Vagina (tissue), 2 donors: ENCODE data around the gene PKM. TPM values are rescaled to one million over a fixed set of nuclear protein-coding genes. Genes with fewer than 3 reads are reported as not detected.

ENCODE experiments used
- DNase-seq, 2 donors: peaks; one replicate each; pipeline ENCODE4 v3.0.0-alpha.2; 2017; ENCODE audit errors: extremely low spot score in 2 of 2
- H3K27ac ChIP-seq: fragments of 200-600 bp; sonication (generic); one replicate; pipeline ENCODE4 v1.5.1; 2019
- H3K27me3 ChIP-seq: fragments of 200-600 bp; sonication (generic); one replicate; pipeline ENCODE4 v1.5.1; 2019
- H3K36me3 ChIP-seq, 2 donors: fragments of 200-600 bp; sonication (generic); one replicate each; pipeline ENCODE4 v1.5.1; 2017 to 2019
- H3K4me1 ChIP-seq: fragments of 200-600 bp; sonication (generic); one replicate; pipeline ENCODE4 v1.5.1; 2019
- H3K4me3 ChIP-seq, 2 donors: fragments of 200-600 bp; sonication (generic); 1 replicate in 1 of 2; 2 replicates in 1 of 2; pipeline ENCODE4 v1.5.1; 2016 to 2019
- H3K9me3 ChIP-seq: fragments of 200-600 bp; sonication (generic); one replicate; pipeline ENCODE4 v1.5.1; 2019
- POLR2A ChIP-seq, 2 donors: fragments of 450-650 bp; IDR thresholded peaks; one replicate each; pipeline ENCODE4 v1.6.1; 2017; ENCODE audit warnings: antibody characterized with exemption in 2 of 2, mild to moderate bottlenecking in 2 of 2, moderate library complexity in 2 of 2
- POLR2AphosphoS5 ChIP-seq, 2 donors: sonication (generic); formaldehyde crosslinking; IDR thresholded peaks; one replicate each; pipeline ENCODE4 v1.9.0; 2017; ENCODE audit warnings: antibody characterized with exemption in 2 of 2, mild to moderate bottlenecking in 2 of 2, low read depth in 1 of 2; ENCODE audit not compliant: insufficient read depth in 1 of 2
- intact Hi-C: fragments of 100-400 bp; cut with DNase I; formaldehyde crosslinking; loops from one replicate; pipeline ENCODE4 v1.15.1; 2023
- total RNA-seq: library from RNA; depleted of rRNA; stranded (reverse); fragments of >200 nt; gene quantifications from one replicate; pipeline ENCODE4 v1.2.3, GENCODE V29; 2016
- TF ChIP-seq, protein P1 (sequence below), 3 experiments: fragments of 450-650 bp in 2 of 3; fragments of 200-600 bp in 1 of 3; sonication (generic) in 1 of 3; IDR thresholded peaks; one replicate each; pipeline ENCODE4 v1.5.1; 2017 to 2019; ENCODE audit warnings: antibody characterized with exemption in 3 of 3, mild to moderate bottlenecking in 2 of 3, moderate library complexity in 2 of 3

Gene PKM
- total RNA-seq, 1 donor from 2014 or later = 484 TPM

DNA sequence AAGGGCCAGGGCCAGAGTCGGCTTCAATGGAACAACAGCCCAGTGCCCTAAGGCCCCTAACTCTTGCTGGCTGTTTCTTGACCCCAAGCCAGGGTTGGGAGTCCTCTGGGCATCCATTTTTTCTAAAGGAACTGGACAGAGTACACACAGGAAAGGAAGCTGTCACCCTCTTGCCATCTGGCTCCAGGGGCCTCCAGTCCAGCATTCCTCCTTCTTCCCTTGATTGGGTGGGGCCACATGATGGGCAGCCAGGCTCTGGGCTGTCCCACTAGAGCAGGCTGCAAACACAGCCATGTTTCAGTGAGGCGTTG, 31.8 kb downstream of the PKM start:
- TF ChIP-seq POLR2AphosphoS5 (IDR thresholded peaks at IDR 0.05; ENCODE audit: insufficient read depth in 1 of 2, low read depth in 1 of 2) (no peak), POLR2A (IDR thresholded peaks at IDR 0.05) (no peak)
- TF ChIP-seq, protein P1, sequence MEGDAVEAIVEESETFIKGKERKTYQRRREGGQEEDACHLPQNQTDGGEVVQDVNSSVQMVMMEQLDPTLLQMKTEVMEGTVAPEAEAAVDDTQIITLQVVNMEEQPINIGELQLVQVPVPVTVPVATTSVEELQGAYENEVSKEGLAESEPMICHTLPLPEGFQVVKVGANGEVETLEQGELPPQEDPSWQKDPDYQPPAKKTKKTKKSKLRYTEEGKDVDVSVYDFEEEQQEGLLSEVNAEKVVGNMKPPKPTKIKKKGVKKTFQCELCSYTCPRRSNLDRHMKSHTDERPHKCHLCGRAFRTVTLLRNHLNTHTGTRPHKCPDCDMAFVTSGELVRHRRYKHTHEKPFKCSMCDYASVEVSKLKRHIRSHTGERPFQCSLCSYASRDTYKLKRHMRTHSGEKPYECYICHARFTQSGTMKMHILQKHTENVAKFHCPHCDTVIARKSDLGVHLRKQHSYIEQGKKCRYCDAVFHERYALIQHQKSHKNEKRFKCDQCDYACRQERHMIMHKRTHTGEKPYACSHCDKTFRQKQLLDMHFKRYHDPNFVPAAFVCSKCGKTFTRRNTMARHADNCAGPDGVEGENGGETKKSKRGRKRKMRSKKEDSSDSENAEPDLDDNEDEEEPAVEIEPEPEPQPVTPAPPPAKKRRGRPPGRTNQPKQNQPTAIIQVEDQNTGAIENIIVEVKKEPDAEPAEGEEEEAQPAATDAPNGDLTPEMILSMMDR (IDR thresholded peaks at IDR 0.05) = no peak
- intact Hi-C loops = no loop called here
- Histone ChIP-seq H3K9me3 (no peaks in the 10 kb centered on the region), H3K27ac (no peak overlapping the region), H3K27me3 (no peaks in the 10 kb centered on the region), H3K36me3 (peaks cover 0 to 48% of the 10 kb centered on the region in 2 donors), H3K4me1 (peaks cover 25% of the 10 kb centered on the region), H3K4me3 (no peak overlapping the region)
- no peak for DNase-seq

DNA sequence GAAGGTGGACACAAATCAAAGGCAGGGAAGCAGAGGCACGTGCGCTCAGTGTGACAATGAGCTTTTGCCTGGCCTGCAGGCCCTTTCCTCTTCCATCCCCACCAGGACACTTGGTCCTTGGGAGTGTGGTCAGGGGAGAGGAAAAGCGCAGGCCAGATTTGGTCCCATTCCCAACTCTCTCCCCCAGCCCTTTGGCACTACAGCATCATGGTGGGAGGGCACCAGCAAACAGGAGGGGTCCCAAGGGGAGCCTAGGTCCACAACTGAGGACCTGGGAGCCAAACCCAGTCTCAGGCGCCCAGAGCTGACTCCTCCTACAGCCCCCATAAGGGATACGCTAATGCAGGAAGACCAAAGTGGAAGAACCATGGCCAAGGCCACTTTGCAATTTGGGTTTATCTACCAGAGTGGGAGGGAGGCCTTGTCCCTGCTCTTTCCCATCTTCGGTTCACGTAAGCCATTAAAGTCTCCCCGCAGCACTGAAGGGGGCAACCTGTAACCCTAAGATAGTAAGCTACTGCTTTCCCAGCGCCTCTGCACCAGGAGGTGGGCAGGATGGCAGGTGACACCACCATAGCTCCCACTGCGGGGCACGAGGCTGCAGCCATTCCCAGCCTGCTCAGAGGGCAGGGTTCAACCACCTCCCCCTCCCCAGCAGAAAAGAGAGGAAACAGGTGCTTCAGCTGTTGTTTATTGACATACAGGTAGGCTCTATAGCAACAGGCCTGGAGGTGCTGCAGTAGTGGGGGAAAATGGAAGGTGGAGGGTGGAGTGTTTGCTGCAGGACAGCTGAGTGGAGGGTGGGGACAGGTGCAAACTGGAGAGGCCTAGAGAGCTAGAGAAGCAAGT, 32.4 kb downstream of the PKM start:
- Histone ChIP-seq H3K27ac (no peak overlapping the region), H3K9me3 (no peaks in the 10 kb centered on the region), H3K36me3 (peaks cover 0 to 43% of the 10 kb centered on the region in 2 donors), H3K4me3 (no peak overlapping the region), H3K27me3 (no peaks in the 10 kb centered on the region), H3K4me1 (peaks cover 19% of the 10 kb centered on the region)
- TF ChIP-seq, protein P1 (IDR thresholded peaks at IDR 0.05) = no peak
- TF ChIP-seq POLR2AphosphoS5 (IDR thresholded peaks at IDR 0.05; ENCODE audit: insufficient read depth in 1 of 2, low read depth in 1 of 2) (no peak), POLR2A (IDR thresholded peaks at IDR 0.05) (no peak)
- DNase-seq = no peak
- intact Hi-C loops = no loop called here

DNA sequence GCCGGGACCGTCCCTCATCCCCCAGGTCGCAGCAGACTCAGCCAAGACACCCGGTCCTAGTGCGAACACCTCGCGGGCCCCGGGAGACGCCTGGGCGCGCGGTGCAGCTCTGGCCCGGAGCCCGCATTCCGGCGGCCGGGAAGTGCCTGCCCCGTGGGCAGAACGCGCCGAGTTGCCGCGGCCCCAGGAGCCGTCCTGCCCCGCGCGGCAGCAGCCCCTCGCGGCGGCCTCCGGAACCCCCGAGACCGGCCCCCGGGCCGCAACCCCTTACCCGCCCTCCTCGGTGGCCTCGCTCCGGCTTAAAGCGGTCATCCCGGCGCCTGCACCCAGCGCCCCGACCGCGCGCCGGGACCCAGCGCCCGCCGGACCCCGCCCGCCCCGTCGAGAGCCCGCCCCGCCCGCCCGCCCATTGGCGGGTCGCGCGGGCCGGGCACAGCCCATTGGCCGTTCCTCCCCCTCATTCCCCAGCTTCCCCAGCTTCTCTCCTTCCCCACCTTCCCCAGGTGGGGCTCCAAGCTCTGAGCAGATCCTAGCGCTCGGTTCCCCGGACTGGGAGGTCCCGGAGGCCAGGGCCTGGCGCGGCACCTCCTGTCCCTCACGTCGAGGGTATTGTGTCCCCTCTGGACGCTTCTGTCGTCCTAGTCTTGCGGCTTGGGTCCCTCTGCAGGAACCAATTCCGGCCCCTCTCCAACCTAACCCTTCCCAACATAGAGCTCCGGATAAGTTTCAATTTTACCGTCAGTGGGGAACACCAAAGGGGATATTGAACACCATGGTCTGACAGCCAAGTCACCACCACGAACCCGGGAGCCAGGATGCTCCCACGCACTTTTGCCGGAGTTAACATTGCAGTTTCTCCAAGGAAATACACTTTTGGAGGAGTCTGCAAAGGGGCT, 33.3 kb downstream of the PKM start, which contains the start of gene GRAMD2A:
TSS of gene GRAMD2A (minus strand) at position 328 of the 896 bp plus-strand sequence.
- Histone ChIP-seq H3K4me1 (peaks cover 10% of the 10 kb centered on the region), H3K4me3 (peak within 1 kb of the TSS; percentile 46 to 49), H3K27me3 (no peaks in the 10 kb centered on the region), H3K27ac (peak within 1 kb of the TSS; percentile 62), H3K9me3 (no peaks in the 10 kb centered on the region), H3K36me3 (peaks cover 0 to 35% of the 10 kb centered on the region in 2 donors)
- TF ChIP-seq POLR2A (IDR thresholded peaks at IDR 0.05) = no peak
- no peak for DNase-seq
- intact Hi-C loops = no loop called here

DNA sequence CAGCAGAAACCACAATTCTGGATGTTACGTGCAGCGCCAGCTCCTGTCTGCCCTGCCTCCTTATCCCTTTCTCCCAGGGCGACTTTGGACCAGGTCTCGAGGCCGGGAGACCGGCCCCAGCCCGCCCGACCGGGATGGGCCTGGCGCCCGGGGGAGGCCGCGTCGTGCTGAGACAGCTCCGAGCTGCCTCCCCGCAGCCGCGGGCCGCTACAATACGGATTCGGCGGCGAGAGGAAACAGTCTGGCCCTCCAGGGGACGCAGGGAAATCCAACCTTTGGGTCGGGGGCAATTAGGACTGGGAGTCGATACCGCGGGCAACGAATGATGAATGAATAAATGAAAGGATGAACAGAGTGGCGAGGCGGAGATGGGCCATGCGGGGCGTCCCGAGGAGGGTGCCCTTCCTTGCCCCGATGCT, 33.9 kb downstream of the PKM start:
- H3K27ac ChIP-seq = peak overlapping the region; percentile 62
- TF ChIP-seq, protein P1 (IDR thresholded peaks at IDR 0.05) = no peak
- TF ChIP-seq POLR2A (IDR thresholded peaks at IDR 0.05) = no peak
- peak in 1 of 2 donors; percentile 18 for TF ChIP-seq POLR2AphosphoS5 (IDR thresholded peaks at IDR 0.05; ENCODE audit: insufficient read depth in 1 of 2, low read depth in 1 of 2)
- H3K4me3 ChIP-seq = peak overlapping the region; percentile 46 to 49
- H3K27me3 ChIP-seq = no peaks in the 10 kb centered on the region
- H3K9me3 ChIP-seq = no peaks in the 10 kb centered on the region
- intact Hi-C loops = no loop called here
- DNase-seq = no peak
- H3K4me1 ChIP-seq = peaks cover 10% of the 10 kb centered on the region
- peaks cover 0 to 29% of the 10 kb centered on the region in 2 donors for H3K36me3 ChIP-seq

DNA sequence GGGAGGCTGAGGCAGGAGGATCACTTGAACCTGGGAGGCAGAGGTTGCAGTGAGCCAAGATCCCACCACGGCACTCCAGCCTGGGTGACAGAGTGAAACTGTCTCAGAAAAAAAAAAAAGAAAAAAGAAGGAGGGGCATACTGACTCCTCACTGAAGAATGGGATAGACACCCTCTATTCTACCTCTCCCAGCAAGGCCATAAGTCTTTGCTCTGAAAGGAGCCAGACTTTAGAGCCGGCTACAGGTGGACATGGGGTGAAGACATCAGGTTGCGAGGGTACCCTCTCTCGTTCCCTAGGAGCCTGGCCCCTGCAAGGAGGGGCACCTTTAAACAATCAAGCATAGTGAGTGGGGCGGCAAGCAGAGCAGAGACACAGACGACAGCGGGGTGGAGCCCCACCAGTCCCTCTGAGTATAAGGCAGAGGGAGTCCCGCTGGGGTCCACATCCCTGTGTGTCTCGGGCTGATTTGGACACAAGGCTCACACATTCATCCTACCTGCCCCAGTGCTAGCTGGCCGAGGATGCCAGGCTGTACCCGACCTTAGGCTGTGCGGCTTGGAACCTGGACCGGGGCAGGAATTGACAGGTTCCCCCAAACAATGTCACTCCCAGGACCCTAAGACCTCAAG, 34.5 kb downstream of the PKM start:
- peaks cover 0 to 24% of the 10 kb centered on the region in 2 donors for H3K36me3 ChIP-seq
- intact Hi-C loops = no loop called here
- DNase-seq = no peak
- H3K27me3 ChIP-seq = no peaks in the 10 kb centered on the region
- H3K4me3 ChIP-seq = peak overlapping the region; percentile 46 to 49
- no peak for TF ChIP-seq POLR2A (IDR thresholded peaks at IDR 0.05)
- TF ChIP-seq, protein P1 (IDR thresholded peaks at IDR 0.05) = no peak
- no peak for TF ChIP-seq POLR2AphosphoS5 (IDR thresholded peaks at IDR 0.05; ENCODE audit: insufficient read depth in 1 of 2, low read depth in 1 of 2)
- no peaks in the 10 kb centered on the region for H3K9me3 ChIP-seq
- peak overlapping the region; percentile 62 for H3K27ac ChIP-seq
- peaks cover 10% of the 10 kb centered on the region for H3K4me1 ChIP-seq
